MM.1S (cell line): ENCODE data around the gene LMTK2.

Experiments used
- EZH2 ChIP-seq: fragments of 300-600 bp; sonication (generic); optimal IDR thresholded peaks from 2 replicates; pipeline ENCODE3; 2017; ENCODE audit warnings: low read depth, mild to moderate bottlenecking, antibody characterized with exemption, low read length, mixed read lengths
- TF ChIP-seq, protein P1 (sequence below): fragments of 300-600 bp; sonication (generic); IDR thresholded peaks from 2 replicates; pipeline ENCODE4 v1.5.1; 2016; ENCODE audit warnings: antibody characterized with exemption, low read length, mixed read lengths

DNA sequence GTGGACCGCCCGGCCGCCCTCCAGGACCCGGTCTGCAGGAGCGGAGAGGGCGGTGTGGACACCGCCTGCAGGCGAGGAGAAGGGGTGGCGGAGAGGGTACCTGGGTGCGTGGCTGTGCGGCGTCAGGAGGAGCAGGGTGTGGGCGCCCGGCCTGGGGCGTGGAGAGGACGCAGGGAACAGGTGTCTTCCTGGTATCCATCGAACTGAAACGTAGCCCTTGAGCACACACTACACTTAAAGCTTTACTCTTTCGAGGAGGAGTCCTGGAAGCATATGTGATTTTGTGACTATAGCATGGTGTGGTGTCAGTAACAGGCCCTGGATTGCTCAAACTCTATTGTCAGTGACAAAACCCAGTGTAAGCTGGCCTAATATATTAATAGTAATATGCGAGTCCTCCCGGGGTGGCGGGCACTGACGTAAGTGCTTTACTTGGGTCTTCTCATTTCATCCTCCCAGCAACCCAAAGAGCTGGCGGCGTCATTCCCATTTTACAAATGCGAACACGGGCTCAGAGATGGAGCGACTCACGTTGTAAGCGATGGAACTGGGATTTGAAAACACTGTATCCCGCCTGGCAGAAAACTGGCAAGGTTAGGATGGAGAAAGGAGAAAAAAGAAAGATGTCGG lies 145.9 kb downstream of the LMTK2 start:
- TF ChIP-seq, protein P1, sequence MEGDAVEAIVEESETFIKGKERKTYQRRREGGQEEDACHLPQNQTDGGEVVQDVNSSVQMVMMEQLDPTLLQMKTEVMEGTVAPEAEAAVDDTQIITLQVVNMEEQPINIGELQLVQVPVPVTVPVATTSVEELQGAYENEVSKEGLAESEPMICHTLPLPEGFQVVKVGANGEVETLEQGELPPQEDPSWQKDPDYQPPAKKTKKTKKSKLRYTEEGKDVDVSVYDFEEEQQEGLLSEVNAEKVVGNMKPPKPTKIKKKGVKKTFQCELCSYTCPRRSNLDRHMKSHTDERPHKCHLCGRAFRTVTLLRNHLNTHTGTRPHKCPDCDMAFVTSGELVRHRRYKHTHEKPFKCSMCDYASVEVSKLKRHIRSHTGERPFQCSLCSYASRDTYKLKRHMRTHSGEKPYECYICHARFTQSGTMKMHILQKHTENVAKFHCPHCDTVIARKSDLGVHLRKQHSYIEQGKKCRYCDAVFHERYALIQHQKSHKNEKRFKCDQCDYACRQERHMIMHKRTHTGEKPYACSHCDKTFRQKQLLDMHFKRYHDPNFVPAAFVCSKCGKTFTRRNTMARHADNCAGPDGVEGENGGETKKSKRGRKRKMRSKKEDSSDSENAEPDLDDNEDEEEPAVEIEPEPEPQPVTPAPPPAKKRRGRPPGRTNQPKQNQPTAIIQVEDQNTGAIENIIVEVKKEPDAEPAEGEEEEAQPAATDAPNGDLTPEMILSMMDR, result no peak
- TF ChIP-seq EZH2, result no peak
